ENCODE measurements around the gene MADD. TPM values are rescaled to one million over a fixed set of nuclear protein-coding genes. Genes with fewer than 3 reads are reported as not detected.

Gene MADD
- total RNA-seq, 1 experiment from 2014 or later = 41.0 TPM

- Histone ChIP-seq H3K27me3 (ENCODE audit: insufficient read depth, low read length) (no peaks in the 10 kb centered on the region), H3K23ac (ENCODE audit: insufficient read length, low read depth, low read length) (no peak overlapping the region), H4K20me1 (ENCODE audit: control insufficient read depth, insufficient read depth, insufficient read length) (no peaks in the 10 kb centered on the region), H2AK5ac (ENCODE audit: insufficient read length, low read length) (no peak overlapping the region), H3K79me1 (ENCODE audit: insufficient read depth, low read depth, low read length, poor library complexity, severe bottlenecking) (no peaks in the 10 kb centered on the region), H3K4me1 (ENCODE audit: insufficient read depth, low read length) (no peaks in the 10 kb centered on the region), H2AFZ (ENCODE audit: low read length) (no peak overlapping the region), H2BK12ac (ENCODE audit: insufficient read length, low read depth, low read length) (no peak overlapping the region), H3K9me3 (ENCODE audit: control insufficient read depth, low read depth, low read length) (no peaks in the 10 kb centered on the region), H3K18ac (ENCODE audit: insufficient read length, low read depth, low read length) (no peak overlapping the region), H3T11ph (ENCODE audit: low read length) (no peak overlapping the region), H3K56ac (ENCODE audit: insufficient read length, low read depth, low read length) (no peak overlapping the region), H4K5ac (ENCODE audit: insufficient read length, low read depth, low read length) (no peak overlapping the region), H3K23me2 (ENCODE audit: insufficient read length, low read depth, low read length, poor library complexity, severe bottlenecking) (no peaks in the 10 kb centered on the region), H3K4ac (ENCODE audit: low read depth, low read length) (no peak overlapping the region), H2BK5ac (ENCODE audit: insufficient read length, low read length) (no peak overlapping the region), H2BK20ac (ENCODE audit: low read depth, low read length, poor library complexity, severe bottlenecking) (no peak overlapping the region), H4K8ac (replicated peaks; ENCODE audit: insufficient read length, low read depth, low read length) (no peak overlapping the region), H2BK15ac (ENCODE audit: low read depth, low read length) (no peak overlapping the region), H3K79me2 (ENCODE audit: insufficient read depth, low read length) (no peaks in the 10 kb centered on the region), H2BK120ac (ENCODE audit: low read depth, low read length, poor library complexity, severe bottlenecking) (no peak overlapping the region), H4K91ac (ENCODE audit: insufficient read length, low read depth, low read length) (no peak overlapping the region), H3K14ac (ENCODE audit: insufficient read depth, low read length) (no peak overlapping the region), H3K4me2 (ENCODE audit: insufficient read depth, insufficient read length, low read length) (no peak overlapping the region), H3K9ac (ENCODE audit: extremely low read depth, insufficient read length, low read length) (no peak overlapping the region), H3K27ac (ENCODE audit: insufficient read length, low read depth, low read length) (no peak overlapping the region)
- no CpG with 5 or more reads among the region's 1 CpG for WGBS (ENCODE audit: extremely low coverage, insufficient read length, low lambda C conversion rate)
- H3K4me1 Mint-ChIP-seq = peaks cover 4 to 16% of the 10 kb centered on the region in 2 experiments
- no peaks in the 10 kb centered on the region for H3K27me3 Mint-ChIP-seq (ENCODE audit: low read depth)
- peaks cover 32 to 66% (median 52%) of the 10 kb centered on the region in 3 experiments for H3K36me3 Mint-ChIP-seq (ENCODE audit: insufficient read depth in 1 of 3, low read depth in 3 of 3)
- TF ChIP-seq, protein P1, sequence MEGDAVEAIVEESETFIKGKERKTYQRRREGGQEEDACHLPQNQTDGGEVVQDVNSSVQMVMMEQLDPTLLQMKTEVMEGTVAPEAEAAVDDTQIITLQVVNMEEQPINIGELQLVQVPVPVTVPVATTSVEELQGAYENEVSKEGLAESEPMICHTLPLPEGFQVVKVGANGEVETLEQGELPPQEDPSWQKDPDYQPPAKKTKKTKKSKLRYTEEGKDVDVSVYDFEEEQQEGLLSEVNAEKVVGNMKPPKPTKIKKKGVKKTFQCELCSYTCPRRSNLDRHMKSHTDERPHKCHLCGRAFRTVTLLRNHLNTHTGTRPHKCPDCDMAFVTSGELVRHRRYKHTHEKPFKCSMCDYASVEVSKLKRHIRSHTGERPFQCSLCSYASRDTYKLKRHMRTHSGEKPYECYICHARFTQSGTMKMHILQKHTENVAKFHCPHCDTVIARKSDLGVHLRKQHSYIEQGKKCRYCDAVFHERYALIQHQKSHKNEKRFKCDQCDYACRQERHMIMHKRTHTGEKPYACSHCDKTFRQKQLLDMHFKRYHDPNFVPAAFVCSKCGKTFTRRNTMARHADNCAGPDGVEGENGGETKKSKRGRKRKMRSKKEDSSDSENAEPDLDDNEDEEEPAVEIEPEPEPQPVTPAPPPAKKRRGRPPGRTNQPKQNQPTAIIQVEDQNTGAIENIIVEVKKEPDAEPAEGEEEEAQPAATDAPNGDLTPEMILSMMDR (conservative IDR thresholded peaks at IDR 0.05) = no peak
- no peak for DNase-seq
- peaks cover 10 to 12% of the 10 kb centered on the region in 2 experiments; a peak in 4 of 5 replicates for H3K9me3 Mint-ChIP-seq
- no peak overlapping the region for H3K4me3 Mint-ChIP-seq
- peak overlapping the region in 1 of 3 experiments; percentile 74; a peak in 2 of 7 replicates for H3K27ac Mint-ChIP-seq
These were observed 36.5 kb downstream of the MADD start for GRCh38 chr11:47306484-47306844.
